HFFc6 (cell line): ENCODE results near the gene KRTAP10-9. TPM values are rescaled to one million over a fixed set of nuclear protein-coding genes. Genes with fewer than 3 reads are reported as not detected.

Source experiments
- DNase-seq: peaks from one replicate; pipeline ENCODE4 v3.0.0-alpha.2; 2018
- H3K27ac Mint-ChIP-seq: 2 replicates; pipeline ENCODE4 v1.8.0; 2020; ENCODE audit warnings: mild to moderate bottlenecking, mixed read lengths
- H3K27me3 Mint-ChIP-seq: 2 replicates; pipeline ENCODE4 v1.8.0; 2021; ENCODE audit warnings: mild to moderate bottlenecking, moderate library complexity, mixed read lengths; ENCODE audit not compliant: insufficient read depth
- H3K36me3 Mint-ChIP-seq: 2 replicates; pipeline ENCODE4 v1.8.0; 2021; ENCODE audit warnings: low read depth, mixed read lengths
- H3K4me1 Mint-ChIP-seq: 2 replicates; pipeline ENCODE4 v1.8.0; 2020; ENCODE audit warnings: low read depth, mixed read lengths
- H3K4me3 Mint-ChIP-seq: 2 replicates; pipeline ENCODE4 v1.8.0; 2020; ENCODE audit warnings: mild to moderate bottlenecking, moderate library complexity, mixed read lengths
- H3K9me3 Mint-ChIP-seq: 2 replicates; pipeline ENCODE4 v1.8.0; 2020; ENCODE audit warnings: mild to moderate bottlenecking, mixed read lengths
- CTCF ChIP-seq: fragments of 200-600 bp; sonication (generic); IDR thresholded peaks from 2 replicates; pipeline ENCODE4 v1.5.0; 2021; ENCODE audit warnings: antibody characterized with exemption, mild to moderate bottlenecking
- total RNA-seq, 6 experiments: library from RNA; stranded (reverse); fragmentation: NEBNext Ultra II Directional; extraction: Animal tissue kit (Norgen Biotek cat#: 25700); gene quantifications; 2 replicates in 1 of 6; 3 replicates in 5 of 6; pipeline ENCODE4 v1.2.3, GENCODE V29; 2021

The KRTAP10-9 gene
- total RNA-seq, 6 experiments from 2014 or later: not detected

- no peaks in the 10 kb centered on the region for H3K36me3 Mint-ChIP-seq
- peaks cover 43% of the 10 kb centered on the region; the same call in 1 of the 2 replicates for H3K9me3 Mint-ChIP-seq
Measured at GRCh38 chr21:44653656-44654575, 27.0 kb downstream of the KRTAP10-9 start.

GRCh38 chr21:44654576-44655175 lies 27.8 kb downstream of the KRTAP10-9 start, which contains the start of gene KRTAP12-4:
TSS of gene KRTAP12-4 (minus strand) at chr21:44654659. CDS start at chr21:44654614, 45 bp downstream.
- Mint-ChIP-seq H3K9me3 (peaks cover 41% of the 10 kb centered on the region; the same call in 1 of the 2 replicates), H3K27me3 (peaks cover 23% of the 10 kb centered on the region), H3K27ac (no peak within 1 kb of the TSS), H3K36me3 (no peaks in the 10 kb centered on the region), H3K4me3 (no peak within 1 kb of the TSS), H3K4me1 (no peaks in the 10 kb centered on the region)
- DNase-seq: no peak
- TF ChIP-seq CTCF: no peak

More at GRCh38 chr21:44653656-44654575, 27.0 kb downstream of the KRTAP10-9 start:
- DNase-seq: no peak
- H3K4me3 Mint-ChIP-seq: no peak overlapping the region
- no peak for TF ChIP-seq CTCF
- no peaks in the 10 kb centered on the region for H3K4me1 Mint-ChIP-seq
- H3K27me3 Mint-ChIP-seq: peaks cover 23% of the 10 kb centered on the region
- no peak overlapping the region for H3K27ac Mint-ChIP-seq

- no peak overlapping the region for H3K27ac Mint-ChIP-seq
- DNase-seq: no peak
- H3K4me1 Mint-ChIP-seq: no peaks in the 10 kb centered on the region
- TF ChIP-seq CTCF: no peak
- H3K27me3 Mint-ChIP-seq: peaks cover 21% of the 10 kb centered on the region
- H3K9me3 Mint-ChIP-seq: peaks cover 37% of the 10 kb centered on the region; the same call in 1 of the 2 replicates
- no peak overlapping the region for H3K4me3 Mint-ChIP-seq
- H3K36me3 Mint-ChIP-seq: no peaks in the 10 kb centered on the region
Measured at GRCh38 chr21:44656868-44657267, 30.0 kb downstream of the KRTAP10-9 start.

GRCh38 chr21:44657635-44658540 lies 31.0 kb downstream of the KRTAP10-9 start, which contains the start of gene KRTAP12-3:
TSS of gene KRTAP12-3 (plus strand) at chr21:44657932. CDS start at chr21:44657980, 48 bp downstream.
- Mint-ChIP-seq H3K27me3 (peaks cover 21% of the 10 kb centered on the region), H3K27ac (no peak within 1 kb of the TSS), H3K4me1 (no peaks in the 10 kb centered on the region), H3K9me3 (peaks cover 31% of the 10 kb centered on the region; the same call in 1 of the 2 replicates), H3K4me3 (no peak within 1 kb of the TSS), H3K36me3 (no peaks in the 10 kb centered on the region)
- TF ChIP-seq CTCF: no peak
- no peak for DNase-seq

- DNase-seq: no peak
- TF ChIP-seq CTCF: no peak
- H3K9me3 Mint-ChIP-seq: peaks cover 27% of the 10 kb centered on the region; the same call in 1 of the 2 replicates
- H3K27me3 Mint-ChIP-seq: peaks cover 20% of the 10 kb centered on the region
- no peaks in the 10 kb centered on the region for H3K36me3 Mint-ChIP-seq
- H3K27ac Mint-ChIP-seq: no peak overlapping the region
- H3K4me3 Mint-ChIP-seq: no peak overlapping the region
- no peaks in the 10 kb centered on the region for H3K4me1 Mint-ChIP-seq
Measured at GRCh38 chr21:44658541-44658910, 31.6 kb downstream of the KRTAP10-9 start.
